ENCODE data around the gene CDK8.

GRCh38 chr13:26449063-26449848 is 195.3 kb downstream of the CDK8 start:
- no peak for TF ChIP-seq CTCF (IDR thresholded peaks at IDR 0.05; ENCODE audit: low read depth, low read length)
- TF ChIP-seq EZH2phosphoT487 (IDR thresholded peaks at IDR 0.05; ENCODE audit: low read depth), result no peak
